ENCODE results near the gene WSB1. TPM values are rescaled to one million over a fixed set of nuclear protein-coding genes. Genes with fewer than 3 reads are reported as not detected.
A peak's percentile ranks its signal among the peaks of the same experiment; 100 is the strongest.
"Not testable (repeated sequence)": the region's sequence is repeated elsewhere in the genome, so short reads cannot be mapped to it uniquely, and the experiment has no call there.

WSB1 gene, protein sequence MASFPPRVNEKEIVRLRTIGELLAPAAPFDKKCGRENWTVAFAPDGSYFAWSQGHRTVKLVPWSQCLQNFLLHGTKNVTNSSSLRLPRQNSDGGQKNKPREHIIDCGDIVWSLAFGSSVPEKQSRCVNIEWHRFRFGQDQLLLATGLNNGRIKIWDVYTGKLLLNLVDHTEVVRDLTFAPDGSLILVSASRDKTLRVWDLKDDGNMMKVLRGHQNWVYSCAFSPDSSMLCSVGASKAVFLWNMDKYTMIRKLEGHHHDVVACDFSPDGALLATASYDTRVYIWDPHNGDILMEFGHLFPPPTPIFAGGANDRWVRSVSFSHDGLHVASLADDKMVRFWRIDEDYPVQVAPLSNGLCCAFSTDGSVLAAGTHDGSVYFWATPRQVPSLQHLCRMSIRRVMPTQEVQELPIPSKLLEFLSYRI
- total RNA-seq, result 100 to 1,000 TPM; 245 to 247 TPM
- 100 to 1,000 TPM; 264 to 335 TPM for polyA plus RNA-seq (ENCODE audit: insufficient read length in 2 of 2)
- long read RNA-seq, donor 1, full-length matches to known transcripts, result 76 of 225 reads
- long read RNA-seq, donor 1, partial matches to known transcripts, result 140 of 225 reads
- long read RNA-seq, donor 1, other reads (novel, unspliced or antisense), result 9 of 225 reads
- long read RNA-seq, donor 2, full-length matches to known transcripts, result 16 of 95 reads
- long read RNA-seq, donor 2, partial matches to known transcripts, result 79 of 95 reads
- long read RNA-seq, donor 2, other reads (novel, unspliced or antisense), result 0 of 95 reads
- long read RNA-seq, donor 3, full-length matches to known transcripts, result 8 of 99 reads
- long read RNA-seq, donor 3, partial matches to known transcripts, result 91 of 99 reads
- long read RNA-seq, donor 3, other reads (novel, unspliced or antisense), result 0 of 99 reads
- long read RNA-seq, donor 4, full-length matches to known transcripts, result 64 of 349 reads
- long read RNA-seq, donor 4, partial matches to known transcripts, result 285 of 349 reads
- long read RNA-seq, donor 4, other reads (novel, unspliced or antisense), result 0 of 349 reads

DNA sequence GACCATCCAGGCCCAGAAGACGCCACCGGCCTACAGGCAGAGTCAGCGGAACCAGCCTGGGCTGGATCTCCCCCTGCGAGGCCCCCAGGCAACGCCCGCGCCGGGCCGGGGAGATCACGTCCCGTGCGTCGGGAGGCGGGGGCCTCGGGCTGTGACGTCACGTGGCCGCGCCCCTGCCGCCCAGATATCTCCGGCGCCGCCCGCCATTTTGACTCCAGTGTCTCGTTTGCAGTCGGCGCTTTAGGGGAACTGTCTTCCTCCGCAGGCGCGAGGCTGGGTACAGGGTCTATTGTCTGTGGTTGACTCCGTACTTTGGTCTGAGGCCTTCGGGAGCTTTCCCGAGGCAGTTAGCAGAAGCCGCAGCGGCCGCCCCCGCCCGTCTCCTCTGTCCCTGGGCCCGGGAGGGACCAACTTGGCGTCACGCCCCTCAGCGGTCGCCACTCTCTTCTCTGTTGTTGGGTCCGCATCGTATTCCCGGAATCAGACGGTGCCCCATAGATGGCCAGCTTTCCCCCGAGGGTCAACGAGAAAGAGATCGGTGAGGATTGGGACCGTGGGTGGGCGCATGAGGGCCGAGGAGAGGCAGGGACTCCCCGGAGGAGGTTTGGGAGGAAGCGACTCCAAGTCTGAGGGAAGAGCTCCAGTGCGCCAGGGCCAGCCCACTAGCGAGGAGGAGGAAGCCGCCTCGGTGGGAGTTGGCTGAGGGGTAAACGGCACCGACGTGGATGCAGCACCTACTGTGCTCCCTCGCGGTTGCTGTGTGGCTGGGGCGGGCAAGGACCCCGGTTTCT is at the start of gene WSB1:
TSS of gene WSB1 (plus strand) at position 217 of the 791 bp plus-strand sequence. CDS start at position 499, 282 bp downstream.
- peak within 1 kb of the TSS; percentile 99 for H3K27ac ChIP-seq (ENCODE audit: low read depth, low read length)
- H3K4me1 ChIP-seq (ENCODE audit: control insufficient read depth, insufficient read depth, low read length), result peaks cover 22% of the 10 kb centered on the region
- under 1% methylated on average over 66 of the region's 66 CpGs for WGBS (ENCODE audit: insufficient coverage)
- no peaks in the 10 kb centered on the region for H3K27me3 ChIP-seq (ENCODE audit: control insufficient read depth, insufficient read depth, low read length)
- H3K36me3 ChIP-seq (ENCODE audit: control insufficient read depth, insufficient read depth, low read length), result peaks cover 3% of the 10 kb centered on the region
- H3K4me3 ChIP-seq (ENCODE audit: low read depth, low read length), result peak within 1 kb of the TSS; percentile 87
- no peaks in the 10 kb centered on the region for H3K9me3 ChIP-seq (ENCODE audit: control insufficient read depth, insufficient read depth, low read length)
- peak; percentile 85 to 98 (median 90) for DNase-seq (ENCODE audit: low read depth in 4 of 6, low spot score in 6 of 6)

DNA sequence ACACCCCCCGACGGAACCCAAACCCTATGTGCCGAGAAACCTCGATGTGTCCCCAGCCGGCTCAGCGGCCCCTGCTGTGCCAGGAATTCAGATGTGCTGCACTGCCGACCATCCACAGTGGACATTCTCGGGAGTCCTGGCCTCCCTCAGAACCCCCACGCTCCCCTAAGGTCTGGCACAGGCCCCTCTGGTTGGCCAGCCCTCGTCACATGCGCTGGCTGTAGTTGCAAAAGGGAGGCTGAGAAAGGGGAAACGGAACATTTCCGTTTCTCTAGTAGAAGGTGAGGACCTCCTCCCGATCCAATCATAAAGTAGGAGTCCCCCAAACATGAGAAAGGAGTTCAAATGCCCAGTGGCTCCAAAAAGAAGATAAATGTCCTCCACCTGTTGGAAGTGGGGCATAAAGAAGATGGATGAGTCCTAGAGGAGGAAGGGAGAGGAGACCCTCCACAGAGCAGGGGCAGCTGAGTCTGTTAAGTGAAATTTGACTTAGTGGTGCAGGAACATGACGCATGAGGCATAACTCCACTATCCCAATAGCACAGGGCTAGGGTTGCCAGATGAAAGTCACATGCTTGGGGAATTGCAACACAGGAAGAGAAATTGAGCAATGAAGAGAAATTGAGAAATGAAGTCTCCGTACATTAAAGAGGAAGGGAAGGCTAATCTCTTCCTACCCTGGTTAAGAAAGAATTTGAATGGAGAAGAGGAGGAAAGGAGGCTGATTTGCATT is 49.3 kb upstream of the WSB1 start:
- Histone ChIP-seq H3K27ac (ENCODE audit: low read depth, low read length) (peak overlapping the region; percentile 33), H3K4me1 (ENCODE audit: control insufficient read depth, insufficient read depth, low read length) (peaks cover 32% of the 10 kb centered on the region)
- peak in 1 of 6 donors; percentile 43 for DNase-seq (ENCODE audit: low read depth in 4 of 6, low spot score in 6 of 6)

DNA sequence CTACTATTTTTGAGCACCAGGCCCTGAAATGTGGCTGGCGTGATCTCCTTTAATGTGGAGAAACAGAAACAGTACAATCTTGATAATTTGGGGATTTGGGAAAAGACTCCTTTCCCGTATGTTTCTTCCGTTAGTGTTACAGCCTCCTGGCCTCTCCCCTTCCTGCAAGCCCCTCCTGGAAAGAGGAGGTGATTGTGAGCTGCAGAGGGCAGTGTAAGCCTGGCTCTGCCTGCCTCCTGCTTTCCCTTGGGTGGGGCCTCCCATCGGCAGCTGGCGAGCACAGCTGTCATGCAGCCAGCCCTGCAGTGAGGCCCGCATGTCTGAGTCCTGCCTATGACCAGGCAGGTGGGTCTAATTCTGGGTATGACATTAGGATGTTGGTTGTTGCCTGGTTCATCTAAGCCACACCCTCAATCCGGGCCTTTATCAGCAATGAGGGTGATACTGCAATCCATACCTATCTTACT is 48.7 kb upstream of the WSB1 start:
- Histone ChIP-seq H3K9me3 (ENCODE audit: control insufficient read depth, insufficient read depth, low read length) (no peaks in the 10 kb centered on the region), H3K4me1 (ENCODE audit: control insufficient read depth, insufficient read depth, low read length) (peaks cover 28% of the 10 kb centered on the region), H3K27me3 (ENCODE audit: control insufficient read depth, insufficient read depth, low read length) (no peaks in the 10 kb centered on the region), H3K27ac (ENCODE audit: low read depth, low read length) (peak overlapping the region; percentile 33), H3K36me3 (ENCODE audit: control insufficient read depth, insufficient read depth, low read length) (no peaks in the 10 kb centered on the region), H3K4me3 (ENCODE audit: low read depth, low read length) (no peak overlapping the region)
- 13% methylated on average over 4 of the region's 7 CpGs for WGBS (ENCODE audit: insufficient coverage)
- peak in 4 of 6 donors; percentile 15 to 82 (median 55) for DNase-seq (ENCODE audit: low read depth in 4 of 6, low spot score in 6 of 6)

More for the DNA sequence above, 49.3 kb upstream of the WSB1 start:
- Histone ChIP-seq H3K36me3 (ENCODE audit: control insufficient read depth, insufficient read depth, low read length) (no peaks in the 10 kb centered on the region), H3K27me3 (ENCODE audit: control insufficient read depth, insufficient read depth, low read length) (no peaks in the 10 kb centered on the region), H3K9me3 (ENCODE audit: control insufficient read depth, insufficient read depth, low read length) (no peaks in the 10 kb centered on the region), H3K4me3 (ENCODE audit: low read depth, low read length) (no peak overlapping the region)
- WGBS (ENCODE audit: insufficient coverage), result 57% methylated on average over 8 of the region's 16 CpGs

DNA sequence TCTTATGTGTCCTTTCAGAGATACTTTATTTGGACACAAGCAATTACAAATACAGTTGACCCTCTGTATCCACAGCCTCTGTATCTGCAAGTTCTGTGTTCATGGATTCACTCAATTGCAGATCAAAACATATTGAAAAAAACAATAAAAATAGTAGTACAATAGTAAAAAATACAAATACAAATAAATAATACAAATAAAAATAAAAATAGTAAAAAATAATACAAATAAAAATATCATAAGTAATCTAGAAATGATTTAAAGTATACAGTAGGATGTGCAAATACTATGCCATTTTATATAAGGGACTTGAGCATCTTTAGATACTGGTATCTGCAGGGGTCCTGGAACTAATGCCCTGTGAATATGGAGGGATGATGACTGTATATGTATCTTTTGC is 47.4 kb upstream of the WSB1 start:
- DNase-seq (ENCODE audit: low read depth in 4 of 6, low spot score in 6 of 6), result no peak
- Histone ChIP-seq H3K4me3 (ENCODE audit: low read depth, low read length) (no peak overlapping the region), H3K27me3 (ENCODE audit: control insufficient read depth, insufficient read depth, low read length) (no peaks in the 10 kb centered on the region), H3K4me1 (ENCODE audit: control insufficient read depth, insufficient read depth, low read length) (peaks cover 17% of the 10 kb centered on the region), H3K36me3 (ENCODE audit: control insufficient read depth, insufficient read depth, low read length) (no peaks in the 10 kb centered on the region), H3K27ac (ENCODE audit: low read depth, low read length) (no peak overlapping the region), H3K9me3 (ENCODE audit: control insufficient read depth, insufficient read depth, low read length) (no peaks in the 10 kb centered on the region)

DNA sequence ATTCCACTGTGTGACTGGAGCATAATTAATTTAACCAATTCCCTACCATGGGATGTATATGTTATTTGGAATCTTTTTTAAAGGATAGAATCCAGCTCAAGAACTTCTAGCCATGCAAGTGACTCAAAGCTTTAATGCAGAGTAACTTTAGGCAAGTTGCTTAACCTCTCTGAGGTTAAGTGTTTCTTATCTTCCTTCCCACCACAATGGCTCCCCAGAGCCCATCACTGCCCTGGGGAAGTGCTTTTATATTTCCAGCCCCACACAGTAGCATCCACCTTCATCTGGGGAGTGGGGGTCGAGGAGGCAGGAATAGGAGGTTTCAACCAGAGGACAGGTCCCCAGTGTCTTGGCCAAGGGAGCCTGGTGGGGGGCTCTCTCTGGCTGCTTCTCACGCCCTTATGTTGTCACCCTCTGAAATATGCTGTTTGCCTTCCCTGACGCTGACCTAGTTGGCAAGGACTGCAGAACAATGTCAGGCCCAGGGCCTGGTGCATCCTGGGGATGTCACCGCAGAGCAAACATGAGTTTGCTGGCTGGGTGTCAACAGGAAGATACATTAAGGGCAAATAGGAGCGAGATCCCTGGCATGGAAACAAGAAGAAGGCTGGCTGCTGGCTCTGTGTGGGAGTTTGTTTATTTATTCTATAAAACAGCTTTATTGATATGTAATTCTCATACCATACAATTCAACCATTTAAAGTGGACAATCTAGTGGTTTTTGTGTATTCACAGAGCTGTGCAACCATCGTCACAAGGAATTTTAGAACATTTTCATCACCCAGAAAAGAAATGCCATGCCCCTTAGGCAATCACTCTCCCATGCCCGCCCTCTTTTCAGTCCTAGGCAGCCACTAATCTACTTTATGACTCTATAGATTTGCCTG is 46.6 kb upstream of the WSB1 start:
- Histone ChIP-seq H3K36me3 (ENCODE audit: control insufficient read depth, insufficient read depth, low read length) (no peaks in the 10 kb centered on the region), H3K4me3 (ENCODE audit: low read depth, low read length) (no peak overlapping the region), H3K27ac (ENCODE audit: low read depth, low read length) (peak overlapping the region; percentile 58), H3K4me1 (ENCODE audit: control insufficient read depth, insufficient read depth, low read length) (peaks cover 15% of the 10 kb centered on the region), H3K27me3 (ENCODE audit: control insufficient read depth, insufficient read depth, low read length) (no peaks in the 10 kb centered on the region), H3K9me3 (ENCODE audit: control insufficient read depth, insufficient read depth, low read length) (no peaks in the 10 kb centered on the region)
- peak in 3 of 6 donors; percentile 36 to 67 (median 57) for DNase-seq (ENCODE audit: low read depth in 4 of 6, low spot score in 6 of 6)
- WGBS (ENCODE audit: insufficient coverage), result 22% methylated on average over 4 of the region's 7 CpGs

DNA sequence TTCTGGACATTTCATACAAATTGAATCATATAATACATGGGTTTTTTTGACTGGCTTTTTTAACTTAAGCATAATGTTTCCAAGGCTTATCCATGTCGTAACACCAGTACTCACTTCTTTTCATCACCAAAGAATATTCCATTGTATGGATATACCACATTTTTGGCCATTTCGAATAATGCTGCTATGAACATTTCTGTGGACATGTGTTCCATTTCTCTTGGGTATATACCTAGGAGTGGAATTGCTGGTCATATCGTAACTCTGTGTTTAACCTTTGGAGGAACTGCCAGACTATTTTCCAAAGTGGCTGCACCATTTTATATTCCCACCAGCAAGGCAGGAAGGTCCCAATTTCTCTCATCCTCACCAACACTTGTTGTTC is 46.0 kb upstream of the WSB1 start:
- H3K36me3 ChIP-seq (ENCODE audit: control insufficient read depth, insufficient read depth, low read length), result no peaks in the 10 kb centered on the region
- H3K27me3 ChIP-seq (ENCODE audit: control insufficient read depth, insufficient read depth, low read length), result no peaks in the 10 kb centered on the region
- H3K27ac ChIP-seq (ENCODE audit: low read depth, low read length), result peak overlapping the region; percentile 40
- H3K4me3 ChIP-seq (ENCODE audit: low read depth, low read length), result no peak overlapping the region
- no CpG with 5 or more reads among the region's 3 CpGs for WGBS (ENCODE audit: insufficient coverage)
- H3K9me3 ChIP-seq (ENCODE audit: control insufficient read depth, insufficient read depth, low read length), result no peaks in the 10 kb centered on the region
- H3K4me1 ChIP-seq (ENCODE audit: control insufficient read depth, insufficient read depth, low read length), result peaks cover 15% of the 10 kb centered on the region
- no peak for DNase-seq (ENCODE audit: low read depth in 4 of 6, low spot score in 6 of 6)

DNA sequence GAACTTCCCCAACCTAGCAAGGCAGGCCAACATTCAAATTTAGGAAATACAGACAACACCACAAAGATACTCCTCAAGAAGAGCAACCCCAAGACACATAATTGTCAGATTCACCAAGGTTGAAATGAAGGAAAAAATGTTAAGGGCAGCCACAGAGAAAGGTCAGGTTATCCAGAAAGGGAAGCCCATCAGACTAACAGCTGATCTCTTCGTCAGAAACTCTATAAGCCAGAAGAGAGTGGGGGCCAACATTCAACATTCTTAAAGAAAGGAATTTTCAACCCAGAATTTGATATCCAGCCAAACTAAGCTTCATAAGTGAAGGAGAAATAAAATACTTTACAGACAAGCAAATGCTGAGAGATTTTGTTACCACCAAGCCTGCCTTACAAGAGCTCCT is 43.1 kb upstream of the WSB1 start:
- not testable (repeated sequence) for H3K36me3 ChIP-seq (ENCODE audit: control insufficient read depth, insufficient read depth, low read length); DNase-seq (ENCODE audit: low read depth in 4 of 6, low spot score in 6 of 6)
- WGBS (ENCODE audit: insufficient coverage), result no CpG with 5 or more reads among the region's 1 CpG

DNA sequence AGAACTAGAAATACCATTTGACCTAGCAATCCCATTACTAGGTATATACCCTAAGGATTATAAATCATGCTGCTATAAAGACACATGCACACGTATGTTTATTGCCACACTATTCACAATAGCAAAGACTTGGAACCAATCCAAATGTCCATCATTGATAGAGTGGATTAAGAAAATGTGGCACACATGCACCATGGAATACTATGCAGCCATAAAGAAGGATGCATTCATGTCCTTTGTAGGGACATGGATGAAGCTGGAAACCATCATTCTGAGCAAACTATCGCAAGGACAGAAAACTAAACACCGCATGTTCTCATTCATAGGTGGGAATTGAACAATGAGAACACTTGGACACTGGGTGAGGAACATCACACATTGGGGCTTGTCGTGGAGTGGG is 39.1 kb upstream of the WSB1 start:
- H3K4me3 ChIP-seq (ENCODE audit: low read depth, low read length); H3K27me3 ChIP-seq (ENCODE audit: control insufficient read depth, insufficient read depth, low read length); H3K4me1 ChIP-seq (ENCODE audit: control insufficient read depth, insufficient read depth, low read length); H3K36me3 ChIP-seq (ENCODE audit: control insufficient read depth, insufficient read depth, low read length); H3K27ac ChIP-seq (ENCODE audit: low read depth, low read length); H3K9me3 ChIP-seq (ENCODE audit: control insufficient read depth, insufficient read depth, low read length); DNase-seq (ENCODE audit: low read depth in 4 of 6, low spot score in 6 of 6): not testable (repeated sequence)
- WGBS (ENCODE audit: insufficient coverage), result no CpG with 5 or more reads among the region's 4 CpGs

More for the DNA sequence above, 43.1 kb upstream of the WSB1 start:
- H3K27me3 ChIP-seq (ENCODE audit: control insufficient read depth, insufficient read depth, low read length); H3K27ac ChIP-seq (ENCODE audit: low read depth, low read length); H3K9me3 ChIP-seq (ENCODE audit: control insufficient read depth, insufficient read depth, low read length); H3K4me1 ChIP-seq (ENCODE audit: control insufficient read depth, insufficient read depth, low read length); H3K4me3 ChIP-seq (ENCODE audit: low read depth, low read length): not testable (repeated sequence)

Measured in spinal cord (tissue), 10 donors.